ENCODE measurements around the gene LRPPRC.

GRCh38 chr2:43896906-43897305, 98.9 kb downstream of the LRPPRC start:
- TF ChIP-seq CTCF (IDR thresholded peaks at IDR 0.05) (no peak), POLR2A (IDR thresholded peaks at IDR 0.05) (no peak)
